Germinal center (tissue), 1 donor: ENCODE results near the gene KIF21A.

Experiments used
- DNase-seq: peaks from one replicate; pipeline ENCODE4 v3.0.0; 2012; ENCODE audit warnings: mixed read lengths, low spot score

The KIF21A gene

DNA sequence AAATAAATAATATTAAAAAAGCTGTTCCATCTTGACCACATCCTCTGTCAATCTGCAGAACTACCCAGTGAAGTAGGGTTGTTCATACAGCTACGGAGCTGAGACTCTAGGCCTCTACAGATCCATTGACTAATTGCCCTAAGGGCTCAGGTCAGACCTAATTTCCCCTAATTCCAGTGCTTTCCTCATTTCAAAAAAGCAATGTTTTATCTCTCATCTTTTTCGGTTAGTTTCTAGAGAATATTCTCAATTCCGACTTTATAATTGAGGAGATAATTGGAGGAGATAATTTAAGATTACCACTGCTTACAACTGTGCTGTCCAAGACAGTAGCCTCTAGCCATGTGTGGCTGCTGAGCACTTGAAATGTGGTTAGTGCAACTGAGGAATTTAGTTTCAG is 167.1 kb downstream of the KIF21A start:
- DNase-seq, result no peak

GRCh38 chr12:39272871-39273655 is 169.9 kb downstream of the KIF21A start:
- peak; percentile 4 for DNase-seq

DNA sequence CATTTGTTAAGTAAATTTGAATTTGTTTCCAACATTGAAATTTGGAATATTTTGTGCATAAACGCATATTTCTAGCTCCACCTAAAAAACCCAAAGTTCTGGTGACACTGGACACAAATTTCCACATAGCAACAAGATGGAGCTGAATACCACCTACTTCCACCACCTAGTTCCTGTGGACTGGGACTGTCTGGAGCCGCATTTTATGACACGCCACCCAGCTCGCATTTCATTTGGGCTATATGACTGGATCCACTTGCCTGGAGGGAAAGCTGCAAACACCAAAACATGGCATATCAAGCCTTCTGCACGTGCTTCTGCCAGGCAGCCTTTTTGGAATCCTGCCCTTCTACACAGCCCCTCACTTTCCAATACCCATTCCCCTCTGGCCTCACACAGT is 173.4 kb downstream of the KIF21A start:
- no peak for DNase-seq

- DNase-seq, result no peak
Measured at GRCh38 chr12:39267886-39268285, 175.0 kb downstream of the KIF21A start.

- DNase-seq, result no peak
Measured at GRCh38 chr12:39252628-39253027, 190.3 kb downstream of the KIF21A start.
